ENCODE results near the gene OR5AS1. TPM values are rescaled to one million over a fixed set of nuclear protein-coding genes. Genes with fewer than 3 reads are reported as not detected.

OR5AS1 gene
- total RNA-seq = not detected

DNA sequence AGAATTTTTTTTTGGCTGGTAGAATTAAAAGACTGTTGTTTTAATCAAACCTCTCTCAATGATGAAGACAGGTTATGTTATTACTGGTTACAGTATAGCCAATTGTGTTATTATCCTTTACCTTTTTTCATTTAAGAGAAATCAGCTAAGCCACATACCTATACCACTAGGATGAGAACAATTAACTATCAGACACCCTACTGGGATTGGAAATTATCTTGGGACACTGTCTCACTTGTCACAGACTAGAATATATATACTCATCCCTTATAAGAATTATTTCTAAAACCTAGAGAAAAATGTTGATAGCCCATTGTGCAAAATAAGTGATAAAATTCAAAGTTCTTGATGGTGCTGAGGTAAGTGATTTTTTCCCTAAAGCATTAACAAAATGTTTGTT lies at the start of gene OR5AS1:
TSS of gene OR5AS1 (plus strand) at position 301 of the 400 bp plus-strand sequence. CDS start 2,765 bp downstream, outside the sequence.

DNA sequence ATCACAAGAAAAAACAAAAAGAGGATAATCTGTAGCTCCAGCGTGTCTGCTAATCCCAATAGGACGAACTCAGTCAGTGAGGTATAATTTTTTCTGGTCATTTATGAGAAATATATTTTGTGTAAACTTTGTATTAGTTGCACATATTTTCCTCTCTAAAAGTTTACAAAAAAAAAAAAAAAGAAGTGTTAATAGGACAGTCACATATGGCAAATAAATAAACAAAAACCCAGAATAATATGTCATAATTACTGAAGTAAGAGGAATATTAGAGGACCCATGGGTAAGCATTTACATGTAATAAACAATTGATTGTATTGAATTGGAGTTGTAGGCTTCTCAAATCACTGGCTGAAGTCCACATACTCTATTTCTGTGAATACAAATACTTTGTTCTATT lies 32.9 kb upstream of the OR5AS1 start, which contains the start of gene OR5F1:
TSS of gene OR5F1 (minus strand) at position 101 of the 400 bp plus-strand sequence. CDS start at position 101, 0 bp downstream.

Other genes with a start within 250 kb of the OR5AS1 start
- not detected for gene OR5D14, start 232.1 kb upstream of the OR5AS1 start, total RNA-seq
- not detected for gene OR5L1, start 216.3 kb upstream of the OR5AS1 start, total RNA-seq
- gene OR5D18, start 208.0 kb upstream of the OR5AS1 start, total RNA-seq = not detected
- gene OR5L2, start 200.4 kb upstream of the OR5AS1 start, total RNA-seq = not detected
- gene OR5D16, start 188.9 kb upstream of the OR5AS1 start, total RNA-seq = not detected
- gene TRIM51, start 144.4 kb upstream of the OR5AS1 start, total RNA-seq = not detected
- gene OR5W2, start 113.1 kb upstream of the OR5AS1 start, total RNA-seq = not detected
- not detected for gene OR5I1, start 91.3 kb upstream of the OR5AS1 start, total RNA-seq
- gene OR10AG1, start 57.7 kb upstream of the OR5AS1 start, total RNA-seq = not detected
- not detected for gene OR5F1, start 33.0 kb upstream of the OR5AS1 start, total RNA-seq
- gene OR8I2, start 65.7 kb downstream of the OR5AS1 start, total RNA-seq = not detected
- not detected for gene OR8H2, start 76.0 kb downstream of the OR5AS1 start, total RNA-seq
- not detected for gene OR8H3, start 94.7 kb downstream of the OR5AS1 start, total RNA-seq
- gene OR8J3, start 112.5 kb downstream of the OR5AS1 start, total RNA-seq = not detected
- not detected for gene OR8K5, start 132.7 kb downstream of the OR5AS1 start, total RNA-seq
- gene OR5J2, start 149.0 kb downstream of the OR5AS1 start, total RNA-seq = not detected
- gene OR5T2, start 206.6 kb downstream of the OR5AS1 start, total RNA-seq = not detected
- gene OR5T3, start 224.6 kb downstream of the OR5AS1 start, total RNA-seq = not detected
- not detected for gene OR5T1, start 246.5 kb downstream of the OR5AS1 start, total RNA-seq